HepG2 (cell line): ENCODE results near the gene RDM1. TPM values are rescaled to one million over a fixed set of nuclear protein-coding genes. Genes with fewer than 3 reads are reported as not detected.

Source experiments
- CREM ChIP-seq, 2 experiments: sonication (generic) in 1 of 2; formaldehyde crosslinking in 1 of 2; IDR thresholded peaks; 2 replicates each; pipeline versions ENCODE4 v1.4.0 to v1.6.1; 2016 to 2020; ENCODE audit warnings: antibody characterized with exemption in 1 of 2, mild to moderate bottlenecking in 1 of 2, missing genetic modification reagents in 1 of 2
- DDIT3 ChIP-seq: sonication (generic); formaldehyde crosslinking; IDR thresholded peaks from 2 replicates; pipeline ENCODE4 v1.4.0; 2020; ENCODE audit warnings: mild to moderate bottlenecking, missing genetic modification reagents
- FOSL2 ChIP-seq: sonication (generic); formaldehyde crosslinking; IDR thresholded peaks from 2 replicates; pipeline ENCODE4 v1.4.0; 2020; ENCODE audit warnings: missing genetic modification reagents
- GLI4 ChIP-seq: sonication (generic); formaldehyde crosslinking; IDR thresholded peaks from 2 replicates; pipeline ENCODE4 v1.5.1; 2020; ENCODE audit warnings: missing genetic modification reagents, mild to moderate bottlenecking, moderate library complexity, borderline replicate concordance
- MBD4 ChIP-seq: IDR thresholded peaks from 2 replicates; pipeline ENCODE4 v1.6.1; 2012; ENCODE audit warnings: low read length, inconsistent platforms, borderline replicate concordance
- MIXL1 ChIP-seq: IDR thresholded peaks from 2 replicates; pipeline ENCODE4 v1.6.1; 2016
- NFE2 ChIP-seq: sonication (generic); formaldehyde crosslinking; IDR thresholded peaks from 2 replicates; pipeline ENCODE4 v1.4.0; 2020; ENCODE audit warnings: missing genetic modification reagents
- RXRB ChIP-seq: IDR thresholded peaks from 2 replicates; pipeline ENCODE4 v1.6.1; 2016; ENCODE audit warnings: borderline replicate concordance, missing genetic modification reagents, missing compliant biosample characterization
- SAP130 ChIP-seq: IDR thresholded peaks from 2 replicates; pipeline ENCODE4 v1.6.1; 2016; ENCODE audit warnings: low read depth
- SP1 ChIP-seq, 2 experiments: fragments of 450-650 bp in 1 of 2; sonication (generic) in 1 of 2; formaldehyde crosslinking in 1 of 2; IDR thresholded peaks; 2 replicates each; pipeline versions ENCODE4 v1.4.0 to v1.6.1; 2016 to 2020; ENCODE audit warnings: missing genetic modification reagents in 1 of 2
- YEATS2 ChIP-seq: sonication (generic); formaldehyde crosslinking; IDR thresholded peaks from 2 replicates; pipeline ENCODE4 v1.4.0; 2020; ENCODE audit warnings: missing genetic modification reagents, borderline replicate concordance
- ZBTB37 ChIP-seq: sonication (generic); formaldehyde crosslinking; IDR thresholded peaks from 2 replicates; pipeline ENCODE4 v1.4.0; 2020; ENCODE audit warnings: mild to moderate bottlenecking, missing genetic modification reagents
- ZNF263 ChIP-seq: sonication (generic); formaldehyde crosslinking; IDR thresholded peaks from 2 replicates; pipeline ENCODE4 v1.4.0; 2020; ENCODE audit warnings: missing genetic modification reagents
- ZNF296 ChIP-seq: sonication (generic); formaldehyde crosslinking; conservative IDR thresholded peaks from 2 replicates; pipeline ENCODE4 v1.5.0; 2020; ENCODE audit warnings: mild to moderate bottlenecking, missing genetic modification reagents
- ZNF720 ChIP-seq: sonication (generic); formaldehyde crosslinking; IDR thresholded peaks from 2 replicates; pipeline ENCODE4 v1.4.0; 2020; ENCODE audit warnings: missing genetic modification reagents
- ZSCAN22 ChIP-seq: sonication (generic); formaldehyde crosslinking; IDR thresholded peaks from 2 replicates; pipeline ENCODE4 v1.4.0; 2020; ENCODE audit warnings: mild to moderate bottlenecking, missing genetic modification reagents
- polyA plus RNA-seq, 8 experiments: library from polyadenylated mRNA; depleted of rRNA in 3 of 8; stranded (reverse) in 7 of 8; unstranded in 1 of 8; fragments of >200 nt; fragmentation: Illumina TruSeq in 4 of 8; extraction: Trizol in 4 of 8; gene quantifications; 2 replicates each; pipeline versions ENCODE4 v1.2.1 to v1.2.3, GENCODE V29; 2011 to 2016; ENCODE audit warnings: low read depth in 4 of 8, missing spikeins in 1 of 8, mixed read lengths in 1 of 8; ENCODE audit not compliant: insufficient read depth in 1 of 8
- total RNA-seq, 5 experiments: library from RNA; depleted of rRNA; stranded (reverse); fragments of >200 nt; fragmentation: Illumina TruSeq; extraction: Trizol; gene quantifications; 2 replicates each; pipeline ENCODE4 v1.2.3, GENCODE V29; 2016; ENCODE audit warnings: low read depth in 1 of 5
- TF ChIP-seq, protein P1 (sequence below): sonication (generic); formaldehyde crosslinking; IDR thresholded peaks from 2 replicates; pipeline ENCODE4 v1.4.0; 2020; ENCODE audit warnings: missing genetic modification reagents
- TF ChIP-seq, protein P2 (sequence below): sonication (generic); formaldehyde crosslinking; conservative IDR thresholded peaks from 2 replicates; pipeline ENCODE4 v1.4.0; 2020; ENCODE audit warnings: missing genetic modification reagents
- TF ChIP-seq, protein P3 (sequence below): sonication (generic); formaldehyde crosslinking; IDR thresholded peaks from 2 replicates; pipeline ENCODE4 v1.5.0; 2020; ENCODE audit warnings: mild to moderate bottlenecking, missing genetic modification reagents, borderline replicate concordance

The RDM1 gene
- total and polyA plus RNA-seq, 2 of the 13 experiments (the other 11 are each of a cell fraction or from before 2014, with no cell fraction given) = 0.28 to 0.40 TPM

- TF ChIP-seq, protein P1, sequence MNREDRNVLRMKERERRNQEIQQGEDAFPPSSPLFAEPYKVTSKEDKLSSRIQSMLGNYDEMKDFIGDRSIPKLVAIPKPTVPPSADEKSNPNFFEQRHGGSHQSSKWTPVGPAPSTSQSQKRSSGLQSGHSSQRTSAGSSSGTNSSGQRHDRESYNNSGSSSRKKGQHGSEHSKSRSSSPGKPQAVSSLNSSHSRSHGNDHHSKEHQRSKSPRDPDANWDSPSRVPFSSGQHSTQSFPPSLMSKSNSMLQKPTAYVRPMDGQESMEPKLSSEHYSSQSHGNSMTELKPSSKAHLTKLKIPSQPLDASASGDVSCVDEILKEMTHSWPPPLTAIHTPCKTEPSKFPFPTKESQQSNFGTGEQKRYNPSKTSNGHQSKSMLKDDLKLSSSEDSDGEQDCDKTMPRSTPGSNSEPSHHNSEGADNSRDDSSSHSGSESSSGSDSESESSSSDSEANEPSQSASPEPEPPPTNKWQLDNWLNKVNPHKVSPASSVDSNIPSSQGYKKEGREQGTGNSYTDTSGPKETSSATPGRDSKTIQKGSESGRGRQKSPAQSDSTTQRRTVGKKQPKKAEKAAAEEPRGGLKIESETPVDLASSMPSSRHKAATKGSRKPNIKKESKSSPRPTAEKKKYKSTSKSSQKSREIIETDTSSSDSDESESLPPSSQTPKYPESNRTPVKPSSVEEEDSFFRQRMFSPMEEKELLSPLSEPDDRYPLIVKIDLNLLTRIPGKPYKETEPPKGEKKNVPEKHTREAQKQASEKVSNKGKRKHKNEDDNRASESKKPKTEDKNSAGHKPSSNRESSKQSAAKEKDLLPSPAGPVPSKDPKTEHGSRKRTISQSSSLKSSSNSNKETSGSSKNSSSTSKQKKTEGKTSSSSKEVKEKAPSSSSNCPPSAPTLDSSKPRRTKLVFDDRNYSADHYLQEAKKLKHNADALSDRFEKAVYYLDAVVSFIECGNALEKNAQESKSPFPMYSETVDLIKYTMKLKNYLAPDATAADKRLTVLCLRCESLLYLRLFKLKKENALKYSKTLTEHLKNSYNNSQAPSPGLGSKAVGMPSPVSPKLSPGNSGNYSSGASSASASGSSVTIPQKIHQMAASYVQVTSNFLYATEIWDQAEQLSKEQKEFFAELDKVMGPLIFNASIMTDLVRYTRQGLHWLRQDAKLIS (CRISPR knock-in tag) = peak; percentile 22; the same call in 1 of the 2 replicates
- TF ChIP-seq SP1 (IDR thresholded peaks at IDR 0.05) (no peak), SP1 (CRISPR knock-in tag; IDR thresholded peaks at IDR 0.05) (peak; percentile 43; the same call in 1 of the 2 replicates), NFE2 (CRISPR knock-in tag) (no peak), YEATS2 (CRISPR knock-in tag) (peak; percentile 34; the same call in 1 of the 2 replicates), FOSL2 (peak; percentile 89), ZSCAN22 (CRISPR knock-in tag) (no peak), GLI4 (no peak), MBD4 (no peak), ZBTB37 (CRISPR knock-in tag) (peak; percentile 97), CREM (IDR thresholded peaks at IDR 0.05) (peak; percentile 95), CREM (CRISPR knock-in tag; IDR thresholded peaks at IDR 0.05) (no peak), DDIT3 (no peak), MIXL1 (CRISPR knock-in tag) (peak; percentile 95), RXRB (CRISPR knock-in tag) (peak; percentile 98), ZNF263 (peak; percentile 87), ZNF720 (CRISPR knock-in tag) (no peak), ZNF296 (CRISPR knock-in tag) (0 out of 2 replicates have a peak, but pooled peaks have one; percentile 19), SAP130 (peak; percentile 76)
- TF ChIP-seq, protein P2, sequence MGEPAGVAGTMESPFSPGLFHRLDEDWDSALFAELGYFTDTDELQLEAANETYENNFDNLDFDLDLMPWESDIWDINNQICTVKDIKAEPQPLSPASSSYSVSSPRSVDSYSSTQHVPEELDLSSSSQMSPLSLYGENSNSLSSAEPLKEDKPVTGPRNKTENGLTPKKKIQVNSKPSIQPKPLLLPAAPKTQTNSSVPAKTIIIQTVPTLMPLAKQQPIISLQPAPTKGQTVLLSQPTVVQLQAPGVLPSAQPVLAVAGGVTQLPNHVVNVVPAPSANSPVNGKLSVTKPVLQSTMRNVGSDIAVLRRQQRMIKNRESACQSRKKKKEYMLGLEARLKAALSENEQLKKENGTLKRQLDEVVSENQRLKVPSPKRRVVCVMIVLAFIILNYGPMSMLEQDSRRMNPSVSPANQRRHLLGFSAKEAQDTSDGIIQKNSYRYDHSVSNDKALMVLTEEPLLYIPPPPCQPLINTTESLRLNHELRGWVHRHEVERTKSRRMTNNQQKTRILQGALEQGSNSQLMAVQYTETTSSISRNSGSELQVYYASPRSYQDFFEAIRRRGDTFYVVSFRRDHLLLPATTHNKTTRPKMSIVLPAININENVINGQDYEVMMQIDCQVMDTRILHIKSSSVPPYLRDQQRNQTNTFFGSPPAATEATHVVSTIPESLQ = no peak; the same call in 1 of the 2 replicates
- TF ChIP-seq, protein P3, sequence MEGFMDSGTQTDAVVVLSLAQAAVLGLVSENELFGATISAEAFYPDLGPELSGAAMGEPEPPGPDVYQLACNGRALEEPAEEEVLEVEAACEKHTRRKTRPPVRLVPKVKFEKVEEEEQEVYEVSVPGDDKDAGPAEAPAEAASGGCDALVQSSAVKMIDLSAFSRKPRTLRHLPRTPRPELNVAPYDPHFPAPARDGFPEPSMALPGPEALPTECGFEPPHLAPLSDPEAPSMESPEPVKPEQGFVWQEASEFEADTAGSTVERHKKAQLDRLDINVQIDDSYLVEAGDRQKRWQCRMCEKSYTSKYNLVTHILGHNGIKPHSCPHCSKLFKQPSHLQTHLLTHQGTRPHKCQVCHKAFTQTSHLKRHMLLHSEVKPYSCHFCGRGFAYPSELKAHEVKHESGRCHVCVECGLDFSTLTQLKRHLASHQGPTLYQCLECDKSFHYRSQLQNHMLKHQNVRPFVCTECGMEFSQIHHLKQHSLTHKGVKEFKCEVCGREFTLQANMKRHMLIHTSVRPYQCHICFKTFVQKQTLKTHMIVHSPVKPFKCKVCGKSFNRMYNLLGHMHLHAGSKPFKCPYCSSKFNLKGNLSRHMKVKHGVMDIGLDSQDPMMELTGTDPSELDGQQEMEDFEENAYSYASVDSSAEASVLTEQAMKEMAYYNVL (CRISPR knock-in tag) = peak; percentile 89
These were observed 43.0 kb upstream of the RDM1 start (continued) for GRCh38 chr17:35973333-35974260.
